Activated CD8-positive, alpha-beta memory T cell treated with anti-CD3 and anti-CD28 coated beads, Interleukin-2, amount 50 U/mL, for 1 hour (primary cell): ENCODE measurements around the gene ZMYND11.

ENCODE experiments used
- DNase-seq: peaks from one replicate; pipeline ENCODE4 v3.0.0-alpha.2; 2020; ENCODE audit errors: extremely low read depth

The ZMYND11 gene

DNA sequence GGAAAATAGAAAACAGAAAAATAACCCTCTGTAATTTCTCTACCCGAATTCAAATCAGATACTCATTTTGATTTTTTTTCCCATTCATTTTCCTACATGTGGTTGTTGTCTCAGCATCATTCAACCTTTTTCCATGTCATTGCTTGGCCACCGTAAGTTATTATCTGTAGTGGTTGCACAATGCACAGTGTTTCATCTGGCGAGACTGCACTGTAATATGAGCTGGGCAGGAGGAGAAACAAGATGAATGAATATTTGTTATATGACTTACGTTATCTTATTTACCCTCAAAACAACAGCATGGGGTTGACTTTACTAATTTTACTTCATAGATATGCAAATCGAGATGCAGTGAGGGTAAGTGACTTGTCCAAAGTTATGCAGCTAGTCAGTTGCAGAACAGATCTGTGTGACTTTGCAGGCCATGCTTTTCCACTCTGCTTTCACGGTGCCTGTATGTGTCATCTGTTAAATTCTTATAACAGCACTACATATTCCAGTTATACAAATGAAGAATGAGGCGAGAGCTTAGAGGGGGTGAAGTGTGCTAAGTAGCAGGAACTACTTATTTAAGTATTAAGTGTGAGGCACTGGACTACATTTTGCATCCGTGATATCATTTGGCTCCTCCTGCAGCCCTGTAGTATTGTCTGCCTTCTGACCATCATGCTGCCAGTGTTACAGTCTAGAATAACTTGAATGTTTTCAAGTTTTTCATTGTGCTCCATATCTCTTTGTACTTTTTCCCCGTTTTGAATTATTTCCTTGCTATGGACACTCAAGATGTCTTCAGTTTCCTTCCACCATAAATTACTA lies 56.7 kb downstream of the ZMYND11 start:
- no peak for DNase-seq

DNA sequence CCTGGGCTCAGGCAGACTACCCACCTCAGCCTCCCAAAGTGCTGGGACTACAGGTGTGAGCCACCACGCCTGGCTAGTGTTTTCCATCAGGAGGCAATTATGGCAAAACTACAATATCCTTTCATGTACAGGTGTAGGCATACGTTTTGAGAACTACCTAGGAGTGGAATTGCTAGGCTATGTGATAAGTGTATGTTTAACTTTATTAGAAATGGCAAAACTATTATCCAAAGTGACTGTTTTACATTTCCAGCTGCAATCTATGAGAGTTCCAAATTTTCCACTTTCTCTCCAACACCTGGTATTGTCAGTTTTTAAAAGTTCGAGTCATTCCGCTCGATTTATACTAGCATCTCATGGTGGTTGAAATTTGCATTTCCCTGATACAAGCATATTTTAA lies 59.0 kb downstream of the ZMYND11 start:
- no peak for DNase-seq

DNA sequence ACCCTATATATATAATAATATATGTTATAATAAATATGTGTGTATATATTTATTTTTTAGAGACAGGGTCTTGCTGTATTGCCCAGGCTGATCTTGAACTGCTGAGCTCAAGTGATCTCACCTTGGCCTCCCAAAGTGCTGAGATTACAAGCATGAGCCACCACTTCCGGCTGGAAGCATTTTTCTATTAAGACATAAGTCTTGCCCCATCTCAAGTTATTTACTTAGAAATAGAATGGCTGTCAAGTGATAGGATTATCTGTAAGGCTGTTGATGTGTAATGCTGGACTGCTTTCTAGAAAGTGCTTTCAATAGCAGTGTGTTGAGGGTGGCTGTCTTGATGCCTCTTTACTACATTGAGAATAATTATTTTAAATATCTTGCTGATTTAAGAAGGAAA lies 65.2 kb downstream of the ZMYND11 start:
- no peak for DNase-seq

DNA sequence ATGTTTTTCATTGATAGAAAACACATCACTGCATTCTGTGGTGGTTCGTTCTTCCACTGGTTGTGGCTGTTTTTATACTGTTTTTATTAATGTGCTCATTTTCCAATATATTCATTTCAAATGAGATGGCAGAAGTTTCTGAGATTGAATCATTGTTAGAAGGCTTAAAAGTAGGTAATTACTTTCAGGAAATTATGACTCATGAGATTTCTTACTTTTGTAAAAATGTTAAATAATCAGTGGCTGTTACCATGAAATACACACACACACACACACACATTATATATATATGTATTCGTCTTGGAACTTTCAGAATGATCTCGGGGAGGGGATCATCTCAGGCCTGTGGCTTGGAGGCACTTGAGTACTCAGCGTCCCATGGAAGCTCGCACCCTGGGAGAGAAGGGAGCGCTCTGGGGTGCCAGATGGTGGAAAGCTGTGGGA lies 66.1 kb downstream of the ZMYND11 start:
- no peak for DNase-seq

DNA sequence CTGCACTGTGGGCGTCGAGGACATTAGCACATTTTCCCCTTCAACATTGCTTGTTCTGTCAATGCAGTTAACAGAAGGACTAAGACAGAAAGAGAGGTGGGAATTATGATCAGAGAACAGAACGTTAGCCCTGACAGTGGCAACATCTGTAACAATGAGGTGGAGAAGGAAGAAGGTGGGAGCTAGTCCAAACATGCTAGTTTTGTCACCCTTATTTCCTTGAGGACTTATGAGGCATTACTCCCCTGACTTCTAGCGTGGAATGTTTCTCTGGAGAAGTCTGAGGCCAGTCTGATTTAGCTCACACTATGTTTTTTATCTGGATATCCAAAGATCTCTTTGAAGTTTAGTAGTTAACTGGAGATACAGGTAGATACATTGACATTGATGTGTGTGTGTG lies 73.4 kb downstream of the ZMYND11 start:
- no peak for DNase-seq

DNA sequence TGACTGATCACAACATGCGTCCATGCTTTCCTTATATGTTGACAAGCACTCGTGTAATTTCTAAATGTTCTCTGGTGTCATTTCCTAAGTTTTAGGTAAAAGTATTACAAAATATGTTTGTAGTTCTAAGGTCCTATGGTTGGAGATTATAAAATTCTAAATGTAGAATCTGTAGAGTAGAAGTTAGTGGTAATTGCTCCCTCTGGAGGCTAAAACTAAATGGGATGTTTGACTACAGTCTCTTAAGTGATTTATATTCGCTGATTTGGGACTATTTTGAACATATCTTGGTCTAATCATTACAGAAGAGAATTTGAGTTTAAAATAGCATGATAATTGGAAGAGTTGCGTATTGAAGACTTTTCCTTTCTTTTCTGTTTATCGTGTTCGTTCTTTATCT lies 74.1 kb downstream of the ZMYND11 start:
- no peak for DNase-seq

DNA sequence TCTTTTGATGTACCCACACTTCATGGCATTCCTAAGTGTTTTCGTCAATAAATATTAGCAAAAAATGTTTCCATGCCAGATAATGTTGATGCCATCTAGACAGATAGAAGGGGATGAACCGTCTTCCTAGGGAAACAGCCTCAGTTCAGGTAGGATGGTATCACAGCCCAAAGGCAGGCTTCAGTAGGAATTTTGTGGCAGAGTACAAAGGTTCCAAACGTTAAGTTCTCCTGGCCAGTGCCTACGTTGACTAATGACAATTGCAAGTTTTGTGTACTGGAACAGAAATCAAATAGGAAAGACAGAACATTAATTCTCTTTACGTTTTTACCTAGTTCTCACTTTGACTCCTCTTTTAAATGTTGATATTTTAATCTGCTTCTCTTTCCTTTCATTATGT lies 75.0 kb downstream of the ZMYND11 start:
- DNase-seq: no peak

DNA sequence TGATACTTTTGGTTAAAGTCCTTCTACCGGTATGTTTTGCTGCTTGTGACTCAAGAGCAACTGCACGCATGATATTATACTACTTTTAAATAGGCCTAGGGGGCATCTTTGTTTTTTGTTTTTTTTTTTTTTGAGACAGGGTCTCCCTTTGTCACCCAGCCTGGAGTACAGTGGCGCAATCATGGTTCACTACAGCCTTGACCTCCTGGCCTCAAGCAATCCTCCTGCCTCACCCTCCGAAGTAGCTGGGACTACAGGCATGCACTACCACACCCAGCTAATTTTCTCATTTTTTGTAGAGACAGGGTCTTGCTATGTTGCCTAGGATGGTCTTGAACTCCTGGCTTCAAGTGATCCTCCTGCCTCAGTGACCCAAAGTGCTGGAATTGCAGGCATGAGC lies 80.2 kb downstream of the ZMYND11 start:
- DNase-seq: no peak

DNA sequence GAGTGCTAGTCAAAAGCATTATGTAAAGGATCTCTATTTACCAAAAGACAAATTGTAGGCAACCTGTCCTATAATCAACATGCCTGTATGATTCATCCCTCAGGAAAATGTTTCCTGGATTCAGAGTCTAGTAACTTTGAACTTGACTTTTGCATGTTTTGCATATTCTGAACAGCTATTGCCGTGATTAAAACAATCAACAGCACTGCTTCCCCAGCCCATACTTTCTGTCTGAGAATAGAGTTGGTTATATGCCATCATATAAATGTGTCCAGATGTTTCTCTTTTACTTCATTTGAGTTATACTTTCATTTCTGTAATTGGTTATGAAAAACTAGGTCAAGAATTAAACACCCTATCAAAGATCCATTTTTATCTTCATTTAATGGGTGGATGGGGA lies 83.5 kb downstream of the ZMYND11 start:
- DNase-seq: no peak

DNA sequence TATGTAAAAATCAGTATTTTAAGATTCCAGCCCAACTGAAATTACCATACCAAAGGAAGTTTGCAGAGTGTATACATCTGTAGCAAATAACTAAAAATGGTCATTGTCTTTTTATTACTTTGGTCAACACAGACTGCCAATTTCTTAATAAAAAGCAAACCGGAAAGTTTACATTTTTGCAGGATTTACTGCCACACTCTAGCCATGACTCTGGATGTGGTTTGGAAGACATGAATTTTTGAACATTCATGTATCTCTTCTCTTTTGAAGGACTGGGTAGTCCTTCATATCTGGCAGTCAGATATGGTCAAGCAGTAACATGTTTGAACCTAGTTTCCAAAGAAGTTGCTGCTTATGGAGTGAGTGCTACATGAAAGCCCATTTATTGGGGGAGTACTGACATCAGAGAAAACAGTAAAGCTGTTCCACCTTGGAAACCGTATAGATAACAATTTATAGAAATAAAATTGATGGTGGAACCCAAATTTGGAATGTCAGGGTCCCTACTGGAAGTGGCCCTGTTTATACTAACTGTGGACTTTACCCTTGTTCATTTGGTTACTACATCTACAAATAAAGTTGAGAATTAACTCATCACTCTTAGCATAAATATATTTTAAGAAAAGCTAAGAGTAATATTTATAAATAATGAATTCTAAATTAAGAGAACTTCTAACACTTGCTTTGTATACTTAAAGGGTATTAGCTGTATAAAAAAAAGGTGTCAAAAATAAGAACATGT lies 84.6 kb downstream of the ZMYND11 start:
- no peak for DNase-seq

DNA sequence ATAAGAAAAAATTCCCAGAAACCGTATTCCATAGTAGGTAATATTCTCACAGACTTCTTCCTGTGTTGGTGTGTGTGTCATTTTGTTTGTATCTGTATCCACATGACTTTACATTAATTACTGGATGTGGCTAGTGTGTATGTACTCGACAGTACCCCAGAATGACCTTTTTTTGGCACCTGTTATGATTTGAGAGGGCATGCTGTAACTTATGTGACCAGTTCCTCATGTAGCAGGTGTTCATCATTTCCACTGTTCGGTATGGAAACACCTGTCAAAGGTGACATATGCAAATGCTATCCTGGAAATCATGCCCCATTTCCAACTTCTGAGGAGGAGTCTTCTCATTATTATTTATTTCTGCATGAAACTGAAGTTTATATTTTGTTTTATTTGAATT lies 89.3 kb downstream of the ZMYND11 start:
- no peak for DNase-seq

DNA sequence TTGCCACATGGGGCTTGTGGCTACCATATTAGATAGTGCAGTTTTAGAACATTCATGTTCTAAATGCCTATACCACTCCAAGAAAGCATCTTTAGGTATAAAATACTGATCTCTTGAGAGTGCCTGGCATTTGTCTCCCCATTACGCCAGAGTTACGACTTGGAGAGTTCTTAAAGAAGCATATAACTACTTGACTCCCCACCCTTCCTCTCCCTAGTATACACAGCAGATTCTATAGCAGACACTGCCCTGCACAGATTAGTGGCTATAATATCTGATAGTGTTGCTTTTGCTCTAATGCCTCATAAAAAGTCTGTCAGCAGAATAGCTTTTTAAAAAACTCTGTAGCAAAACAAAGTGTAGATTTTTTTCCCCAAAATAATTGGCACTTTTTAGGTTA lies 90.8 kb downstream of the ZMYND11 start:
- no peak for DNase-seq

DNA sequence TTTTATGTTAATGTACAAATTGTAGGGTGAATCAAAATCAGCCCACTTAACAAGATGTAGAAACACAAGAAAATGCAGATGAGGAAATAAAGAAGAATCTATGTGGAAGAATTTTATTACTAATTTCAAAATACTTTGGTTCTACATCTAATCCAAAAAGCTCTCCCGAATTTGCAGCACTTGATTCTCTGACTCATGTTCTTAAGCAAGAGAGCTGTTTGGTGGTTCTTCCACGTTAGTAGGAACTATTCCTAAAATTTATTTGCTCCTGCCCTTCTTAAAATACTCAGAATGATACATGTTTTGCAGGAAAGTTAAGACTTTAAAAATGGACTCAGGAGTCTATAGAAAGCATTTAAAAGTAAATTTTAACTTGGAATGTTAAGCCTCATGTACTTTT lies 91.8 kb downstream of the ZMYND11 start:
- DNase-seq: no peak

DNA sequence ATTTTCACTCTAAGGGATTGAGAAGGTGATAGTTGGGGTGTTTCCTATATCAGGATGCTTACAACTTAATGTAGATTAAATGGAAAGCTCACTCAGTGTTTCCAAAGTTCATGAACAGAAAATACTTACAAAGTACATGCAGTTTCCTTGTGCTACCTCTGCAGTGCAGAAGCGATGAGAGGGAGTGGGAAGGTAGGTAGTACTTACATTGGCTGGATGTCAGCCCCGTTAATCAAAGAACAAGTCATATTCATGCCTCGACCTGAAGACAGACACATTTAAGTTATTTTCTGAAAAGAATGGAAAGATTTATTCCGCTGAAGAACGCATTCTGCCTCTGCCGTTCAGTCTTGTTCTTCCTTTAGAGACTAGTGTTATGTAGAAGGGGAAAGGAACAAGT lies 93.1 kb downstream of the ZMYND11 start:
- no peak for DNase-seq

DNA sequence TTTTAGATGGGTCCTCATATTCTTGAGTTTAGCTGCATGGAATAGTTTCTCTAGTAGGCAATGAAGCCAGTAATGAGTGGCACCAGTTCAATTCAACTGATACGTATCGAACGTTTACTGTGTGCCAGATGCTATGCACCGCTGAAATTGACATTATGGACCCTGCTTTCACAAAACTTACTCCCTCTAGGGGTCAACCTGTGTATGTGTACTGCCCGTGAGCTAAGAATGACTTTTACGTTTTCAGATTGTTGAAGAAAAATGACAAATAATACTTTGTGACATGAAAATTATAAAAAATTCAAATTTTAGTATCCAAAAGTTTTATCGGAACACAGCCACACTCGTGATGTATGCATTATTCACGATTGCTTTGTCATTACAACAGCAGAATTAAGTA lies 95.5 kb downstream of the ZMYND11 start:
- no peak for DNase-seq

DNA sequence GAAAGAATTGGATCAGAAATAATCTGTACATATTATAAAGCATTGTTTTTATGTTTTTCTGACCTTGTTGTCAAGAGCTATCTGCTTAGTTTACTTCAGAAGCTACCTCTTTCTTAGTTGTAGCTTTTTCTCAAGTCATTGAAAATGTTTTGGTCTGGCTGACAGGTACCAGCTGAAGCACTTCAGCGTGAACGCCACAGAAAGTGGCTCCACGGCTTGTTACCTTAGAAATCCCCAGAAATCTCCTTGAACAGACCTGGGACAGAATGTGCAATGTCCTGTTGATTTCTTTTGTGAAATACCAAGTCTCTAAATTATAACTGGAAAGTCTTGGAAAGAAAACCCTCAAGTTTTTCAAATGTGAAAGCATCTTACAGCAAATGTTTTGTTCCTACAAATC lies 96.8 kb downstream of the ZMYND11 start:
- DNase-seq: no peak

DNA sequence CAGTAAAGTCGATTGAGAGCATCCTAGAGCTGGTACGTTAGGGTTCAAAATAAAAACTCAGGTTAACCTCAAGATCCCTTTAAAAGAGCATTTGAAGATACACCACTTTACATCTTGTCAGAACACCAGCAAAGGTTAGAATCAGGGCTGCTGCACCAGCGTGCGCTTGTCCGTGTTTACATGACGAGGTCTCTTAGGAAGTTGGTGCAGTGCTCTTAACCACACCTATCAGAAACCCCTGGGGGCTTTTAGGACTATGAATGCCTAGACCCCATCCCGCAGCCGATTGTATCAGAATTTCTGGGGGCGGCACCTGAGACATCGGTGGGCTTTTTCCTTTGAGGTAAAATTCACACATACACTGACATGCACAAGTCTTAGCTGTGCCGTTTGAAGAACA lies 97.6 kb downstream of the ZMYND11 start:
- DNase-seq: no peak

DNA sequence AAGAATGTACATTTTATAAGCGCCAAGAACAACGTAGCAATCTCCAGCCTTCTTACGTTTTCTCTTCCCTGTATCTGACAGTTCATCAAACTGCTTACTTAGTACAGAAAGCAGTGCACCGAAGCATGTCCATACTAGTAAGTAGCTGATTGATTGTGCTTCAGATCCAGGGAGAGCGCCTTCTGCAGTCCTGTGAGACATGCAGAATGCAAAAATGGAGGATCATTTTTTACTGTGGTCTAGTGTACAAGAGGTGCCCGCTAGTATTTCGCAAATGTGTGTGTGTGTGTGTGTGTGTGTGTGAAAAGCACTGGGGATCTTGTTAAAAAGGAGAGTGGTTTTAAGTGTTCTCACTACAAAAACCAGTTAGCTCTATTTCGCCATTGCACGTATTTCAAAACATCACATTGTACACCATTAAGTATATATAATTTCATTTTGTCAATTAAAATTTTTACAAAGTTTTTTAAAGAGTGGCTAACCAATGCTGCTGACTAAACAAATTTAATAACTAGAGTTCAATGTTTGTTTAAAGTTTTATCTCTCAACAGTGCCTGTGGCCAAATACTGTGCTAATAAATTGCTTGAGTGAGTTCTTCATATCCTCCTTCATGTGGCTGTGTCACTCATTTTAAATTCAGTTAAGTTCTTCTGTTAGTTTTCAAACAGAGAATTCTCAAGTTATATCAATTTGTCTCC lies 99.6 kb downstream of the ZMYND11 start:
- no peak for DNase-seq

DNA sequence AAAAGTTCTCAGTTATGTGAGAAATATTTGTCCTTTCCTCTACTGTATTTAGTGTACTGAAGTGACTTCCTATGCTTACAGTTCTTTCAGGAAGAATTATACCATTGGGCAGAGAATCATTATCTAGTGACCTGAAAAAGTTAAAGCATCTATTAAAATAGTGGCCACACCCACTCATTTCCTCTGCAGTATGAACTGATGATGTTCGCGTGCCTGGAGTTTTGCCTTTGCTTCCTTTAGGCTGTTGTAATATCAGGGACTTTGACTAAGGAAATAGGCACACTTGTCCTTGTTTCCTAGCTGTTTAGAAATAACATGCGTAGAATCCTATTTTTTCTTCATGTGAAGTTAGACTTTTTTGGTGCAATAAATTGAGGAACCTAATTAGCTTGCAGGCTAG lies 100.7 kb downstream of the ZMYND11 start:
- DNase-seq: no peak

DNA sequence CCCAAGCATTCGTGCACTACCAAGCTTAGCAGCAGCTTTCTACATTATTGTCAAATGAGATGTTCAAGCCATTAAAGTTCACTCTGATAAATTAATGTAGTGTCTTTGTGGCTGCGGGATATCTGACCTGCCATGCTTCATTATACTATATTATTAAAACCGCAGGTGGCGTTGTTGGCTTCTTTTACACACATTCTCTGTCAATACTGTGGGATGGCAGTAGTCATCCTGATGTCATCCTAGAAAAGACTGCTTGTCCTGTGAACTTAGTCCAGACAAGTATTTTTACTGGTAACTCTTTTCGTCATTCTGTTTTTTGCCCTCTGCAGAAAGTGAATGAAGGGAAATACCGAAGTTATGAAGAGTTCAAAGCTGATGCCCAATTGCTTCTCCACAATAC lies 103.9 kb downstream of the ZMYND11 start:
- DNase-seq: no peak

DNA sequence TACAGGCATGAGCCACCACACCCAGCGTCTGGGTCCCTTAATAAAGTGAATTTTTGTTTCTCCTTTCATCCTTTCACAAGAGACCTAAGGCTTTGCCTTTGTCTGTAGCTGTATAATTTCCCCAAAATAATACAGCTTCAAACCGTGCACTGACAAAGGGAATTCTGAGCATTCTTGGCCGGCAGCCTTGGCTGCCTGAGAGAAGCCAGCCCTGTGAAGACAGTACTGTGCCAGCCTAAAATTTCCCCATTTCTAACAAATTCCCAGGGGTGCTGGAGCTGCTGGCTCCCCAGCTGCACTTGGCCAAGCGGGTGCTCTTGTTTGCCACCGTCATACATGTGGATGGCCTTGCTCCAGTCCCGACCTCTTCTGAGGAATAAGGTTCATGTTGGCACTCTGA lies 106.2 kb downstream of the ZMYND11 start:
- DNase-seq: no peak

DNA sequence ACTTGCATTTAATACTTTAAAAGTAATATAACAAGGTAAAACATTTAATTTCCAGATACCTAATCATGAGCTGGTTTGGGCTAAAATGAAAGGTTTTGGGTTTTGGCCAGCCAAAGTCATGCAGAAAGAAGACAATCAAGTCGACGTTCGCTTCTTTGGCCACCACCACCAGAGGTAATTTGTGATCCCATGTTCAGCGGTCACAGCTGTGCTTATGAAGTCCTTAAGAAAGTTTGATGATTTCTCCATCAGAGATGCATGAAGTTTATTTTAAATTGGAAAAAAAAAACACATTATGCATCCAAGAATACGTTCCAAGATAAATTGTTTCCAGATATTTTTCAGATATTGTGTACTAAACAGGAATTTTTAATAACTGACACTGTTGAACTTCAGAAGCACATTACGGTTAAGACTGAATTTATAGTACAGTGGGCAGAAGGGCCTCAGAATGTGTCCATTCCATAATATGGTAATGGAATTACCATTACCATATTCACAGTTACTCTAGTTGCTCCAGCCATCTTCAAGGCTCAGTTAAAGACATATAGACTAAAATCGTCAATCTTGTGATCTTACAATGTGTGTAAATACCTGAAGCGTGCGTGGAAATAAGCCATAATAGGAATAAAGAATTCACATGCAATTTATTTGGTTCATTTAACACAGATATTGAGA lies 106.8 kb downstream of the ZMYND11 start:
- no peak for DNase-seq
